Kidney epithelial cell (primary cell): Measurements from ENCODE around the gene EEF1AKMT4. TPM values are rescaled to one million over a fixed set of nuclear protein-coding genes. Genes with fewer than 3 reads are reported as not detected.

Source experiments
- DNase-seq: peaks from one replicate; pipeline ENCODE4 v3.0.0-alpha.2; 2010; ENCODE audit warnings: low read depth
- H3K27me3 ChIP-seq: 2 replicates; pipeline ENCODE4 v1.6.0; 2011; ENCODE audit warnings: low read length; ENCODE audit not compliant: control insufficient read depth, insufficient read depth
- H3K36me3 ChIP-seq: 2 replicates; pipeline ENCODE4 v1.5.1; 2011; ENCODE audit warnings: low read length; ENCODE audit not compliant: control insufficient read depth, insufficient read depth
- H3K4me3 ChIP-seq: 2 replicates; pipeline ENCODE4 v1.5.1; 2011; ENCODE audit warnings: low read depth, mild to moderate bottlenecking, control low read depth, low read length
- total RNA-seq: library from RNA; depleted of rRNA; stranded (reverse); fragments of >200 nt; gene quantifications from 2 replicates; pipeline ENCODE4 v1.2.3, GENCODE V29; 2015
- TF ChIP-seq, protein P1 (sequence below): IDR thresholded peaks from 2 replicates; pipeline ENCODE4 v1.5.1; 2011; ENCODE audit warnings: mild to moderate bottlenecking, moderate library complexity, low read length, control low read depth, inconsistent platforms; ENCODE audit not compliant: insufficient read depth, poor library complexity, severe bottlenecking

Gene EEF1AKMT4
- total RNA-seq, 1 donor from 2014 or later: 6.3 TPM

GRCh38 chr3:184272269-184272668 lies 22.8 kb downstream of the EEF1AKMT4 start:
- TF ChIP-seq, protein P1, sequence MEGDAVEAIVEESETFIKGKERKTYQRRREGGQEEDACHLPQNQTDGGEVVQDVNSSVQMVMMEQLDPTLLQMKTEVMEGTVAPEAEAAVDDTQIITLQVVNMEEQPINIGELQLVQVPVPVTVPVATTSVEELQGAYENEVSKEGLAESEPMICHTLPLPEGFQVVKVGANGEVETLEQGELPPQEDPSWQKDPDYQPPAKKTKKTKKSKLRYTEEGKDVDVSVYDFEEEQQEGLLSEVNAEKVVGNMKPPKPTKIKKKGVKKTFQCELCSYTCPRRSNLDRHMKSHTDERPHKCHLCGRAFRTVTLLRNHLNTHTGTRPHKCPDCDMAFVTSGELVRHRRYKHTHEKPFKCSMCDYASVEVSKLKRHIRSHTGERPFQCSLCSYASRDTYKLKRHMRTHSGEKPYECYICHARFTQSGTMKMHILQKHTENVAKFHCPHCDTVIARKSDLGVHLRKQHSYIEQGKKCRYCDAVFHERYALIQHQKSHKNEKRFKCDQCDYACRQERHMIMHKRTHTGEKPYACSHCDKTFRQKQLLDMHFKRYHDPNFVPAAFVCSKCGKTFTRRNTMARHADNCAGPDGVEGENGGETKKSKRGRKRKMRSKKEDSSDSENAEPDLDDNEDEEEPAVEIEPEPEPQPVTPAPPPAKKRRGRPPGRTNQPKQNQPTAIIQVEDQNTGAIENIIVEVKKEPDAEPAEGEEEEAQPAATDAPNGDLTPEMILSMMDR: no peak
- peaks cover 23% of the 10 kb centered on the region for H3K27me3 ChIP-seq

GRCh38 chr3:184275381-184275701 lies 25.9 kb downstream of the EEF1AKMT4 start:
- TF ChIP-seq, protein P1: no peak
- H3K27me3 ChIP-seq: peaks cover 32% of the 10 kb centered on the region
- H3K36me3 ChIP-seq: no peaks in the 10 kb centered on the region
- no peak overlapping the region for H3K4me3 ChIP-seq
- no peak for DNase-seq

More at GRCh38 chr3:184272269-184272668, 22.8 kb downstream of the EEF1AKMT4 start:
- no peak for DNase-seq
- Histone ChIP-seq H3K36me3 (no peaks in the 10 kb centered on the region), H3K4me3 (no peak overlapping the region)

- no peaks in the 10 kb centered on the region for H3K36me3 ChIP-seq
- H3K27me3 ChIP-seq: peaks cover 32% of the 10 kb centered on the region
- TF ChIP-seq, protein P1: no peak
- no peak for DNase-seq
- H3K4me3 ChIP-seq: no peak within 1 kb of the TSS
Observed at GRCh38 chr3:184275961-184276910, 26.8 kb downstream of the EEF1AKMT4 start, which contains the start of gene ECE2. ECE2 (plus strand) TSS chr3:184276022; CDS start chr3:184276154, 132 bp downstream.

GRCh38 chr3:184277366-184277765 lies 27.9 kb downstream of the EEF1AKMT4 start:
- TF ChIP-seq, protein P1: no peak
- DNase-seq: no peak
- Histone ChIP-seq H3K27me3 (peaks cover 32% of the 10 kb centered on the region), H3K4me3 (no peak overlapping the region), H3K36me3 (no peaks in the 10 kb centered on the region)

GRCh38 chr3:184282941-184283340 lies 33.5 kb downstream of the EEF1AKMT4 start:
- TF ChIP-seq, protein P1: no peak
- no peak overlapping the region for H3K4me3 ChIP-seq

More at GRCh38 chr3:184282941-184283340, 33.5 kb downstream of the EEF1AKMT4 start:
- no peak for DNase-seq
- Histone ChIP-seq H3K27me3 (peaks cover 9% of the 10 kb centered on the region), H3K36me3 (no peaks in the 10 kb centered on the region)
